Nephron (organoid): ENCODE results near the gene RHO.

Experiments used
- H3K27ac Mint-ChIP-seq, 3 experiments: 2 replicates each; pipeline ENCODE4 v1.8.0; 2020; ENCODE audit warnings: mixed read lengths in 3 of 3, mild to moderate bottlenecking in 2 of 3, moderate library complexity in 1 of 3
- H3K27me3 Mint-ChIP-seq: 2 replicates; pipeline ENCODE4 v1.8.0; 2021; ENCODE audit warnings: low read depth, mild to moderate bottlenecking, moderate library complexity, mixed read lengths
- H3K36me3 Mint-ChIP-seq: 2 replicates; pipeline ENCODE4 v1.8.0; 2020; ENCODE audit warnings: low read depth, mixed read lengths
- H3K4me1 Mint-ChIP-seq: 2 replicates; pipeline ENCODE4 v1.8.0; 2020; ENCODE audit warnings: mixed read lengths
- H3K4me3 Mint-ChIP-seq, 3 experiments: 2 replicates each; pipeline ENCODE4 v1.8.0; 2020; ENCODE audit warnings: mild to moderate bottlenecking in 3 of 3, mixed read lengths in 3 of 3, moderate library complexity in 2 of 3
- H3K9me3 Mint-ChIP-seq: 2 replicates; pipeline ENCODE4 v1.8.0; 2020; ENCODE audit warnings: mixed read lengths
- CTCF ChIP-seq, 3 experiments: fragments of 200-600 bp; sonication (generic); IDR thresholded peaks; one replicate each; pipeline ENCODE4 v1.5.0; 2021; ENCODE audit warnings: antibody characterized with exemption in 3 of 3; ENCODE audit not compliant: unreplicated experiment in 3 of 3

The RHO gene

GRCh38 chr3:129567176-129567705 lies 38.8 kb downstream of the RHO start:
- H3K36me3 Mint-ChIP-seq: peaks cover 8% of the 10 kb centered on the region
- no peak for TF ChIP-seq CTCF (IDR thresholded peaks at IDR 0.05; ENCODE audit: unreplicated experiment in 3 of 3)
- peaks cover 31% of the 10 kb centered on the region for H3K4me1 Mint-ChIP-seq

GRCh38 chr3:129567939-129568338 lies 39.5 kb downstream of the RHO start:
- Mint-ChIP-seq H3K27ac (peak overlapping the region in 1 of 3 experiments; percentile 32), H3K27me3 (no peaks in the 10 kb centered on the region), H3K4me1 (peaks cover 31% of the 10 kb centered on the region), H3K4me3 (no peak overlapping the region), H3K9me3 (no peaks in the 10 kb centered on the region), H3K36me3 (peaks cover 4% of the 10 kb centered on the region)
- no peak for TF ChIP-seq CTCF (IDR thresholded peaks at IDR 0.05; ENCODE audit: unreplicated experiment in 3 of 3)

More at GRCh38 chr3:129567176-129567705, 38.8 kb downstream of the RHO start:
- Mint-ChIP-seq H3K9me3 (no peaks in the 10 kb centered on the region), H3K4me3 (no peak overlapping the region), H3K27me3 (no peaks in the 10 kb centered on the region), H3K27ac (peak overlapping the region in 2 of 3 experiments; percentile 13 to 33)

- no peaks in the 10 kb centered on the region for H3K27me3 Mint-ChIP-seq
- no peaks in the 10 kb centered on the region for H3K9me3 Mint-ChIP-seq
- H3K36me3 Mint-ChIP-seq: peaks cover 4% of the 10 kb centered on the region
- no peak for TF ChIP-seq CTCF (IDR thresholded peaks at IDR 0.05; ENCODE audit: unreplicated experiment in 3 of 3)
- H3K27ac Mint-ChIP-seq: no peak overlapping the region
- H3K4me1 Mint-ChIP-seq: peaks cover 20% of the 10 kb centered on the region
- H3K4me3 Mint-ChIP-seq: no peak overlapping the region
Measured at GRCh38 chr3:129569856-129570255, 41.4 kb downstream of the RHO start.

GRCh38 chr3:129571605-129572547 lies 43.4 kb downstream of the RHO start:
- Mint-ChIP-seq H3K27me3 (no peaks in the 10 kb centered on the region), H3K9me3 (no peaks in the 10 kb centered on the region), H3K27ac (no peak overlapping the region), H3K4me1 (peaks cover 14% of the 10 kb centered on the region), H3K36me3 (peaks cover 4% of the 10 kb centered on the region), H3K4me3 (no peak overlapping the region)
- no peak for TF ChIP-seq CTCF (IDR thresholded peaks at IDR 0.05; ENCODE audit: unreplicated experiment in 3 of 3)

- no peak overlapping the region for H3K27ac Mint-ChIP-seq
- H3K4me3 Mint-ChIP-seq: no peak overlapping the region
- H3K27me3 Mint-ChIP-seq: no peaks in the 10 kb centered on the region
- no peak for TF ChIP-seq CTCF (IDR thresholded peaks at IDR 0.05; ENCODE audit: unreplicated experiment in 3 of 3)
- H3K36me3 Mint-ChIP-seq: peaks cover 4% of the 10 kb centered on the region
- H3K9me3 Mint-ChIP-seq: no peaks in the 10 kb centered on the region
- H3K4me1 Mint-ChIP-seq: peaks cover 10% of the 10 kb centered on the region
Measured at GRCh38 chr3:129572603-129573002, 44.2 kb downstream of the RHO start.
